Measurements from ENCODE around the gene PSMC3IP. TPM values are rescaled to one million over a fixed set of nuclear protein-coding genes. Genes with fewer than 3 reads are reported as not detected.
"Not testable (repeated sequence)": the region's sequence is repeated elsewhere in the genome, so short reads cannot be mapped to it uniquely, and the experiment has no call there.

Gene PSMC3IP, protein sequence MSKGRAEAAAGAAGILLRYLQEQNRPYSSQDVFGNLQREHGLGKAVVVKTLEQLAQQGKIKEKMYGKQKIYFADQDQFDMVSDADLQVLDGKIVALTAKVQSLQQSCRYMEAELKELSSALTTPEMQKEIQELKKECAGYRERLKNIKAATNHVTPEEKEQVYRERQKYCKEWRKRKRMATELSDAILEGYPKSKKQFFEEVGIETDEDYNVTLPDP
- total RNA-seq, result 10 to 100 TPM; 14.7 to 16.1 TPM

DNA sequence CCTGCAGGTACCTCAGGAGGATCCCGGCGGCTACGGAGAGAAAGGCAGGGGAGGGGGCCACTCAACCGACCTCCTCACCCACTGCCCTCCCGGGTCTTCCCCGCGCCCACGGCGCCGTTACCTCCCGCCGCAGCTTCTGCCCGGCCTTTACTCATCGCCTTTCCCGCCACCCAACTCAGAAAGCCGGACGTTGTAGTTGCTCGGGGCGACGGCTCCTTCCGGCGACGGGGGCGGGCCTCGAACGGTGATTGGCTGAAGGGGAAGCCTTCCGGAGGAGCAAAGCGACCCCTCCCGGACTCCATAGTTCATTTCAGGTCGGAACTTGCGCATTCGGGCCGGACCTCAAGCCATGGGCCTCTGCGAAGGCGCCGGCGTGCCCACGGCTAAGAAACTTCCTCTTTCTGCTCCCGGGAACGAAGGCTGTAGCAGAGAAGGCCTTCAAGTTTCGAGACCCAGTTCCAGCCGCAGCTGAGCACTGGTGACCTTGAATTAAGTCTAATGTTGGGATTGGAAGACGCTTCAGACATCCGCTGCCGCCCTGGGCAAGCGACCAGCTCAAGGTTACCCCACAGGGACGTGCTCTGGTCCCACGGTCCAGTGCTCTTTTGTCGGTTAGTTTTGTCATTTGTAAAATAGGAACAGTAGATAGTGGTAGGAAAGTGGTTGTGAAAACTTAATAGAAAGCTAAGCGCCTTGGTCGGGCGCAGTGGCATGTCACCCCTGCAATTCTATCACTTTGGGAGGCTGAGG lies at the start of gene PSMC3IP:
Gene PSMC3IP, minus strand, starts transcription at position 198 of the 750 bp plus-strand sequence. Its CDS starts 43 bp downstream, at position 155.
- Mint-ChIP-seq H3K36me3 (ENCODE audit: low read depth) (peaks cover 61% of the 10 kb centered on the region), H3K4me1 (peaks cover 48% of the 10 kb centered on the region), H3K9me3 (no peaks in the 10 kb centered on the region), H3K27me3 (no peaks in the 10 kb centered on the region), H3K27ac (peak within 1 kb of the TSS; percentile 88), H3K4me3 (peak within 1 kb of the TSS; percentile 96)
- POLR2A ChIA-PET, result interaction anchor here (0.7 to 9.9 kb wide), 27 partner anchors 8 to 737 kb away, joined by 3 to 109 read pairs (median 6); partner anchors contain the start of genes BECN1, COASY, DNAJC7 and MLX
- DNase-seq, result peak; percentile 95
- CTCF ChIA-PET, result interaction anchor here (0.5 to 3.8 kb wide), 57 partner anchors 10 to 599 kb away, joined by 3 to 93 read pairs (median 4); partner anchors contain the start of genes BECN1, CAVIN1, CNTNAP1 and MLX

DNA sequence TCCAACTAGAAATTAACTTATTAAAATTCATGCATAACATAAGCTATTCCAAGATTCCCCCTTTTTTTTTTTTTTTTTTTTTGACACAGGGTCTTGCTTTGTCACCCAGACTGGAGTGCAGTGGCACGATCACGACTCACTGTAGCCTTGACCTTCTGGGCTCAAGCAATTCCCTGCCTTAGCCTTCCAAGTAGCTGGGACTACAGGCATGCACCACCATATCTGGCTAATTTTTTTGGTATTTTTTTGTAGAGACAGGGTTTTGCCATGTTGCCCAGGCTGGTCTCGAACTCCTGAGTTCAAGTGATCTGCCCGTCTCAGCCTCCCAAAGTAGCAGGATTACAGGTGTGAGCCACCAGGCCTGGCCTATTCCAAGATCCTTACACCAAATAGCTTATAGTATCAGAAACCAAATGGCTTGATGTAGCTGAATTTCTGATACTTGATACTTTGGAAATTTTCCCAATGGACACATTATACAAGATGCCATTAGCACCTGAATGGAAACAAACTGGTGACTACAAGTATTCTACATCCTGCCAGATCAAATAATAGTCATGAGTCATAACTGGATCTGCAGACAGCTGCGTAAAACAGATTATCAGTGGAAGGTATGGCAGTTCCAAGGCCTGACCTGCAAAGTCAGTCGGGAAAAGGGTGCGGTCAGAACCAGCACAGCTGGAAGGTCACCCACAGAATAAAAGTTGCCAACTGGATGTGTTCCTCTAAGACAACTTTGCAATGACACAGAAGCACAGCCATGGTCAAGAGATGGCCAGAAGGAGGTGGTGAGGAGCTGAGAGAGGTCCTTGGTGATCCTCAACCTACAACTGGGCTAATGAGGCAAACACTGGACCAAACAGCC lies 46.4 kb upstream of the PSMC3IP start:
- peaks cover 3% of the 10 kb centered on the region for H3K4me1 Mint-ChIP-seq
- POLR2A ChIA-PET, result no interaction called here

DNA sequence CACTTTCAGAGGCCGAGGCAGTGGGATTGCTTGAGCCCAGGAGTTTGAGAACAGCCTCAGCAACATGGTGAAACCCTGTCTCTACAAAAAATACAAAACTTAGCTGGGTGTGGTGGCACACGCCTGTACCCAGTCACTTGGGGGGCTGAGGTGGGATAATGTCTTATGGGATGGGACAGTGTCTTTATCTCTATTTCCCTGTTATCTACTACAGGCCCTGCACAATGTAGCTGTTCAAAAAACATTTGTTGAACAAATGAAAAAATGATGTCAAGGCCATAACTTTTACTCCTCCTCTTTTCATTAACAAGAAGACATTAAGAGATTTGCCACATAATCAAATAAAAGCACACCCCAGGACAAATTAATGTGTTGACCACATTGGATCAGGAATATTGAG lies 45.7 kb upstream of the PSMC3IP start:
- DNase-seq, result no peak
- Mint-ChIP-seq H3K27ac (no peak overlapping the region), H3K4me3 (no peak overlapping the region), H3K27me3 (no peaks in the 10 kb centered on the region), H3K9me3 (no peaks in the 10 kb centered on the region), H3K4me1 (peaks cover 10% of the 10 kb centered on the region), H3K36me3 (ENCODE audit: low read depth) (no peaks in the 10 kb centered on the region)
- ChIA-PET POLR2A (no interaction called here), CTCF (interaction anchor here (0.7 to 0.8 kb wide), 2 partner anchors 11 to 13 kb away, joined by 3 read pairs; partner anchors contain the start of genes RETREG3 and TUBG1)

More for the DNA sequence above, 46.4 kb upstream of the PSMC3IP start:
- H3K27ac Mint-ChIP-seq, result no peak overlapping the region
- no peaks in the 10 kb centered on the region for H3K9me3 Mint-ChIP-seq
- no peak for DNase-seq
- no peaks in the 10 kb centered on the region for H3K36me3 Mint-ChIP-seq (ENCODE audit: low read depth)
- no peak overlapping the region for H3K4me3 Mint-ChIP-seq
- CTCF ChIA-PET, result interaction anchor here (0.7 to 0.8 kb wide), 2 partner anchors 11 to 14 kb away, joined by 3 read pairs; partner anchors contain the start of genes RETREG3 and TUBG1
- no peaks in the 10 kb centered on the region for H3K27me3 Mint-ChIP-seq

DNA sequence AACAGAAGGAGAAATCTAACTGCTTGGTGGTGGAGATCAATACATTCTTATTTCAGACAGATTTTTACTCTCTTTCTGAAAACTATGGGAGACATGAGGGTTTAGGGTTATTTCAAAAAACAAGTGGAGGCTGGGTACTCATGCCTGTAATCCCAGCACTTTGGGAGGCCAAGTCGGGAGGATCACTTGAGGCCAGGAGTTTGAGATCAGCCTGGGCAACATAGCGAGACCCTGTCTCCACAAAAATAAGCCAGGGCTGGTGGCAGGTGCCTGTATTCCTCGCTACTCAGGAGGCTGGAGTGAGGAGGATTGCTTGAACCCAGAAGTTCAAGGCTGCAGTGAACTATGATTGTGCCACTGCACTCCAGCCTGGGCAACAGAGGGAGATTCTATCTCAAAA lies 44.5 kb upstream of the PSMC3IP start:
- peaks cover 13% of the 10 kb centered on the region for H3K4me1 Mint-ChIP-seq
- POLR2A ChIA-PET; DNase-seq; H3K36me3 Mint-ChIP-seq (ENCODE audit: low read depth); H3K9me3 Mint-ChIP-seq; H3K4me3 Mint-ChIP-seq; H3K27ac Mint-ChIP-seq; H3K27me3 Mint-ChIP-seq: not testable (repeated sequence)
- CTCF ChIA-PET, result interaction anchor here (0.5 to 1.2 kb wide), 2 partner anchors 202 to 287 kb away, joined by 3 read pairs; partner anchors contain the start of gene BECN1

DNA sequence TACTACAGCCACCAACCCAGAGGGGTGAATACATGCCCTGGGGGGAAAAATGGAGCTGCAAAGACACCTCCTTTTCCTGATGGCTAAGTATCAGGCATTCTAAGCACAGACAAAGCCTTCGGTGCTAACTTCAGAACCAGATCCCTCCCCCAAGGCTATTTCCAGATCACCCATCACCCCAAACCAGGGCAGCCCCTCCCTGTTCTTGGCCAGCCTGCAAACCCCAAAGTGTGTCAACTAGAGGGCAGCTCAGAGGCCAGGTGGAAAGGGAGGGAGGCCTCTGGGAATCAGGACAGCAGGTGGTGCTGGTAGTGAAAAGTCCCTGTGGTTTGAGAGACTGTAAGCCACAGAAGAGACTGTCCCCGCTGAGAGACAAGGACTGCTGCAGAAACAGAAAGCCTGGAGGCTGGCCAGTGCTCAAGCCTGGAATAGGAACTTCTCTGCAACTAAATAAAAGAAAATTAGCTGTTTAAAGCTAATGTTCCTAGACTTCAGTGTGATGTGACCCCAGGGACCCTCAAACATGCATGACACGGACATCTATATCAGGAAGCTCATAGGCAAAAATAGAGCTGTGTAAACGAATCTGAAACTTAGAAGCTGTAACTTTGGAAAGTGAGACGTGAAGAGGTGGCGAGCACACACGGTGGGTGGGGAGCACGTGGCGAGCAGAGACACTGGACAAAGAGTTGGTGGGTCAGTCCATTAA lies 41.1 kb upstream of the PSMC3IP start:
- H3K4me1 Mint-ChIP-seq, result peaks cover 12% of the 10 kb centered on the region
- no peak overlapping the region for H3K27ac Mint-ChIP-seq
- DNase-seq, result no peak
- H3K4me3 Mint-ChIP-seq, result no peak overlapping the region
- no peaks in the 10 kb centered on the region for H3K27me3 Mint-ChIP-seq
- peaks cover 22% of the 10 kb centered on the region for H3K36me3 Mint-ChIP-seq (ENCODE audit: low read depth)
- no peaks in the 10 kb centered on the region for H3K9me3 Mint-ChIP-seq
- ChIA-PET POLR2A (interaction anchor here (0.8 kb wide), 1 partner anchor 14 kb away, joined by 3 read pairs; no protein-coding TSS in a partner anchor), CTCF (no interaction called here)

DNA sequence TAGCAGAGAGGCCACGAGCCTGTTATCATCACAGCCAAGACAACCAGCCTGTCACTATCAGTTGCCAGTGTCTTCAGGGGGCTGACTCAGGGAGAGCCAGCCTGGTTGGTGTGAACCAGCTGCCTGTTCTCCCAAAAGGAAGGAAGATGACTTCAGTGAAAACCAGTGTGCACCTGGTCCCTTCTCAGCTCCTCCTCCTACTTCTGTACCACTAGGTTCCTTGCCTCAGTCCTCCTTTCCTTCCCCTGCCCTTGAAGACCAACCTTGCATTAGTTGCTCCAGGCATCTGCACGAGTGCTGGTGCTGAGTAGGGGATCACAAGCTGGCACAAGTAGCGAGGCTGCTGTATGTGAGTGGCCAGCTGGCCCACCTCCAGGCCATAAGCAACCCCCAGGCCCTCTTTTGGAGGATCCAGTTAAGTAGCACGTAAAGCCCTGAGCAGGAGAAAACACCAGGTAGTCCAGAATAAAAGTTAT lies 40.5 kb upstream of the PSMC3IP start:
- no peak for DNase-seq
- Mint-ChIP-seq H3K4me1 (peaks cover 12% of the 10 kb centered on the region), H3K36me3 (ENCODE audit: low read depth) (peaks cover 25% of the 10 kb centered on the region), H3K27me3 (no peaks in the 10 kb centered on the region), H3K27ac (no peak overlapping the region), H3K9me3 (no peaks in the 10 kb centered on the region), H3K4me3 (no peak overlapping the region)
- POLR2A ChIA-PET, result interaction anchor here (1.0 kb wide), 1 partner anchor 11 kb away, joined by 3 read pairs; no protein-coding TSS in a partner anchor
- CTCF ChIA-PET, result no interaction called here

DNA sequence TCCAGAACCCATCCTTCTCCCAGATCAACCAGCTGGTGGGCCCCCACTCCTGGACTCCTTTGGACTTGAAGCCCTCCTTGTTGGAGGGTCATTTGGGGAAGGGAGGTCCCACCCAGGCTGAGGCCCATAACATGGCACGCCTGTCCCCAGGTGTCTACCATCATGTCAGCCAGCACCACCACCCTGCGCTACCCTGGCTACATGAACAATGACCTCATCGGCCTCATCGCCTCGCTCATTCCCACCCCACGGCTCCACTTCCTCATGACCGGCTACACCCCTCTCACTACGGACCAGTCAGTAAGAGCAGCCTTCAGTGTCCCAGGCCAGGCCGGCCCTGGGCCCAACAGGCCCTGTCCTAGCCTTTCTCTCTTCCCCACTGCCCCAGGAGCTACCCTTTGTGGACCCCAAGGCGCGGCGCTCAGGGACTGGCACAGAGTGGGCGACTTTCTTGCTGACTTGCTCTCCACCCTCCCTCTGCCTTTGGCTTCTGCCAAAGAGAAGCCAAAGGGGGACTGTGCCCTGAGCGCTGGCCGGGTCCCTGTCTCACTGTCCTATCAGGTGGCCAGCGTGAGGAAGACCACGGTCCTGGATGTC lies 36.3 kb upstream of the PSMC3IP start:
- Mint-ChIP-seq H3K27me3 (no peaks in the 10 kb centered on the region), H3K36me3 (ENCODE audit: low read depth) (peaks cover 45% of the 10 kb centered on the region), H3K27ac (no peak overlapping the region), H3K9me3 (no peaks in the 10 kb centered on the region), H3K4me1 (peaks cover 15% of the 10 kb centered on the region), H3K4me3 (no peak overlapping the region)
- DNase-seq, result no peak
- ChIA-PET POLR2A (interaction anchor here (0.9 to 1.0 kb wide), 2 partner anchors 36 to 69 kb away, joined by 3 read pairs; partner anchors contain the start of gene PSMC3IP), CTCF (no interaction called here)

DNA sequence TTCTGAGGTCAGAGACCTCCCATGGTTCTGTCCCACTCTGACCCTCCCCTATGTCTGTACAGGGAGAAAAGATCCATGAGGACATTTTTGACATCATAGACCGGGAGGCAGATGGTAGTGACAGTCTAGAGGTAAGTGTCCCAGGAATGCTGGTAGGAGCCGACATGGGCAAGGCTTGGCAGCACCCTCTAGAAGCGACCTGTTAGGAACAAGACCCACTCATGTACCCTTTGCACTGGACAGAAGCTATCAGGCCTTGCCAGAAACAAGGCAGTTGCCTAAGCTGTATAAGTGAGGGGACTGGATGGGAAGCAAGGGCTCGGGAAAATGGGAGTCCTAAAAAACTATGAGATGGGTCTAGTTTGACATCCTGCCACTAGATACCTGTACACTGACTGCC lies 34.5 kb upstream of the PSMC3IP start:
- Mint-ChIP-seq H3K4me3 (no peak overlapping the region), H3K27me3 (no peaks in the 10 kb centered on the region), H3K27ac (no peak overlapping the region), H3K36me3 (ENCODE audit: low read depth) (peaks cover 47% of the 10 kb centered on the region), H3K9me3 (no peaks in the 10 kb centered on the region), H3K4me1 (peaks cover 18% of the 10 kb centered on the region)
- CTCF ChIA-PET, result no interaction called here
- DNase-seq, result no peak
- POLR2A ChIA-PET, result no interaction called here

DNA sequence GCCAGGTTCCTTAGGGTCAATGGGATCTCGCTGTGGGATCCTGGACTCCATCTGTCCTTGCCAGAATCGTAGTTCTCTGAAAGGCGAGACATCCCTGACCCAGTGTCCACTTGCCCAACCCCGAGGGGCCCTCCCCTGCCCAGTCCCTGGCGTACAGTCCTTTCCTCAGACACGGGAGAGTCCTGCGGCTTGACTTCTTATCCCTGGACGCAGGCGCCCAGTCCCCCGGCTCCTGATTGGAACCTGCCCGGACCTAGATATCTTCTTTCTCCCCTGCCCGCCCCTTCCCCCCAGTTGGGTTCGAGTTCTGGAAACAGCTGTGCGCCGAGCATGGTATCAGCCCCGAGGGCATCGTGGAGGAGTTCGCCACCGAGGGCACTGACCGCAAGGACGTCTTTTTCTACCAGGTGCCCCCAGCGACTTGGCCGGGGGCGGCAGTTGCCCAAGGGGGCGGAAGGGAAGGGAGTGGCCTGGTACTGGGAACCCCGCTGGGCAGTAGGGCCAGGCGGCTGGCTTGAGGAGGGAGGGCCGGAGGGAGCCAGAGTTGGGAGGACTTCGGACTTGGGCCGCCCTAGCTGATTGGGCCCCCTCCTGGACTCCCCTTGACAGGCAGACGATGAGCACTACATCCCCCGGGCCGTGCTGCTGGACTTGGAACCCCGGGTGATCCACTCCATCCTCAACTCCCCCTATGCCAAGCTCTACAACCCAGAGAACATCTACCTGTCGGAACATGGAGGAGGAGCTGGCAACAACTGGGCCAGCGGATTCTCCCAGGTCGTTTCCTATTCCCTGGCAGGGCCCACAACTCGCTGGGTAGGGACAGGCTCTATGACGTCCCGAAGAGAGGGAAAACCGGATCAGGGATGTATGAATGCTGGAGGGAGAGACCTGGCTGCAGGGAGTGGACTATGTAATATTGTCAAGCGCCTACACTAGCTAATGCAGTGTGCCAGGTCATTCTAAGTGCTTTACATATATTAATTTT lies 32.6 kb upstream of the PSMC3IP start:
- not testable (repeated sequence) for DNase-seq, H3K27me3 Mint-ChIP-seq, H3K9me3 Mint-ChIP-seq
- peaks cover 49% of the 10 kb centered on the region for H3K36me3 Mint-ChIP-seq (ENCODE audit: low read depth)
- POLR2A ChIA-PET, result interaction anchor here (0.6 to 3.4 kb wide), 17 partner anchors 10 to 705 kb away, joined by 3 to 41 read pairs (median 4); partner anchors contain the start of genes BECN1, KCNH4, MLX and NAGLU
- CTCF ChIA-PET, result interaction anchor here (0.6 to 6.0 kb wide), 8 partner anchors 14 to 215 kb away, joined by 3 to 70 read pairs (median 3); partner anchors contain the start of genes PLEKHH3 and PSMC3IP
- peak overlapping the region; percentile 91 for H3K27ac Mint-ChIP-seq
- H3K4me1 Mint-ChIP-seq, result peaks cover 36% of the 10 kb centered on the region
- peak overlapping the region; percentile 99 for H3K4me3 Mint-ChIP-seq

DNA sequence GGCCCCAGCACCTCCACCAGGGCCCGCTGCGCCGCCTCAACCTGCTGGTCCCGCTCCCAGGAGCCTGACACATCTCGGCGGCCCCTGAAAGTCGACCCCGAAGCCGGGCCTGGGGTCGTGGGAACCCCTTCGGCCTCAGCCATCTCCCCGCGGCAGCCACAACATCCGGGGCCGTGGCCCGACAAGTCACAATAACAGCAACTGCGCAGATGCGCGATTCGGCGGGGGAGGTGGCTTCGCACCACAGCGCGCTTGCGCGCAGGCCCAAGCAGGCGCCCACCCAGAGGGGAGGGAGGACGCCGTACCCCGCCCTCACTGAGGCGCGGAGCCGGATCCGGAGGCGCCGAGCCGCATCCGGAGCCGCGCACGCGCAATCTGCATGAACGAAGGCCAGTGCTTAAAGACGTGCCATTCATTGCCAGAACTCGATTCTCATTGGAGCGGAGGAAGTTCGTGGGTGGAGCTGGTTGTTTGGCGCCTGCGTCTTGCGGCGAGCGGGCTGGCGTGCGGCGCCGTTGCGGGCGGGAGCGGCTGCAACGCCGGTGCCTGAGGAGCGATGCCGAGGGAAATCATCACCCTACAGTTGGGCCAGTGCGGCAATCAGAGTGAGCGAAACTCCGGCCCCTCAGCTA lies 31.8 kb upstream of the PSMC3IP start, which contains the start of the genes RETREG3 and TUBG1:
Gene RETREG3, minus strand, starts transcription at position 193 of the 632 bp plus-strand sequence. Its CDS starts 50 bp downstream, at position 143.
Gene TUBG1, plus strand, starts transcription at position 502 of the 632 bp plus-strand sequence. Its CDS starts 55 bp downstream, at position 557.
- H3K36me3 Mint-ChIP-seq (ENCODE audit: low read depth), result peaks cover 47% of the 10 kb centered on the region
- CTCF ChIA-PET, result interaction anchor here (0.6 to 6.0 kb wide), 13 partner anchors 15 to 216 kb away, joined by 3 to 70 read pairs (median 4); partner anchors contain the start of genes MLX, PLEKHH3 and PSMC3IP
- peak within 1 kb of the TSS; percentile 91 for H3K27ac Mint-ChIP-seq
- peaks cover 42% of the 10 kb centered on the region for H3K4me1 Mint-ChIP-seq
- peak; percentile 99 for DNase-seq
- H3K27me3 Mint-ChIP-seq, result no peaks in the 10 kb centered on the region
- H3K9me3 Mint-ChIP-seq, result no peaks in the 10 kb centered on the region
- POLR2A ChIA-PET, result interaction anchor here (0.6 to 3.4 kb wide), 24 partner anchors 9 to 706 kb away, joined by 3 to 41 read pairs (median 4); partner anchors contain the start of genes BECN1, COASY, KCNH4 and MLX
- H3K4me3 Mint-ChIP-seq, result peak within 1 kb of the TSS; percentile 99

All from activated CD4-positive, alpha-beta memory T cell treated with anti-CD3 and anti-CD28 coated beads, Interleukin-2, amount 10 ng/mL, durations not matched to agents 7 days and 5 days (primary cell).